ENCODE data around the gene HSPA4.
"Not testable (repeated sequence)": the region's sequence is repeated elsewhere in the genome, so short reads cannot be mapped to it uniquely, and the experiment has no call there.

HSPA4 gene

GRCh38 chr5:133051542-133052316, at the start of gene HSPA4:
TSS of gene HSPA4 (plus strand) at chr5:133052013. CDS start at chr5:133052251, 238 bp downstream.
- peak; percentile 84 to 85 for ATAC-seq

GRCh38 chr5:133006653-133007052, 45.2 kb upstream of the HSPA4 start:
- ATAC-seq, result no peak

- ATAC-seq, result not testable (repeated sequence)
Measured at GRCh38 chr5:133008455-133008854, 43.4 kb upstream of the HSPA4 start.

- ATAC-seq, result no peak
Measured at GRCh38 chr5:133015466-133015865, 36.3 kb upstream of the HSPA4 start.

GRCh38 chr5:133017964-133018363, 33.8 kb upstream of the HSPA4 start:
- no peak for ATAC-seq

- ATAC-seq, result not testable (repeated sequence)
Measured at GRCh38 chr5:133019471-133019870, 32.3 kb upstream of the HSPA4 start.

GRCh38 chr5:133025804-133026663, 25.8 kb upstream of the HSPA4 start, which contains the start of gene ZCCHC10:
TSS of gene ZCCHC10 (minus strand) at chr5:133026549. CDS start at chr5:133026537, 12 bp downstream.
- ATAC-seq, result peak; percentile 99

- ATAC-seq, result no peak
Measured at GRCh38 chr5:133026664-133027153, 25.1 kb upstream of the HSPA4 start.

- no peak for ATAC-seq
Measured at GRCh38 chr5:133029416-133029815, 22.4 kb upstream of the HSPA4 start.

GRCh38 chr5:133030343-133031005, 21.3 kb upstream of the HSPA4 start:
- ATAC-seq, result no peak

- ATAC-seq, result peak in 1 of 2 donors; percentile 38
Measured at GRCh38 chr5:133032852-133033742, 18.7 kb upstream of the HSPA4 start.

GRCh38 chr5:133034064-133034463, 17.7 kb upstream of the HSPA4 start:
- no peak for ATAC-seq

GRCh38 chr5:133035224-133035623, 16.6 kb upstream of the HSPA4 start:
- ATAC-seq, result no peak

- not testable (repeated sequence) for ATAC-seq
Measured at GRCh38 chr5:133036677-133037076, 15.1 kb upstream of the HSPA4 start.

- no peak for ATAC-seq
Measured at GRCh38 chr5:133041157-133041784, 10.5 kb upstream of the HSPA4 start.

GRCh38 chr5:133041910-133042309, 9.9 kb upstream of the HSPA4 start:
- ATAC-seq, result no peak

- ATAC-seq, result not testable (repeated sequence)
Measured at GRCh38 chr5:133046560-133046959, 5.3 kb upstream of the HSPA4 start.

- ATAC-seq, result no peak
Measured at GRCh38 chr5:133047404-133047803, 4.4 kb upstream of the HSPA4 start.

GRCh38 chr5:133048993-133049725, 2.7 kb upstream of the HSPA4 start:
- no peak for ATAC-seq

- no peak for ATAC-seq
Measured at GRCh38 chr5:133049726-133050048, 2.1 kb upstream of the HSPA4 start.

- no peak for ATAC-seq
Measured at GRCh38 chr5:133050521-133050920, 1.3 kb upstream of the HSPA4 start.

Data from activated CD4-positive, CD25-positive, alpha-beta regulatory T cell treated with anti-CD3 and anti-CD28 coated beads, Interleukin-2, amount 50 U/mL, for 24 hours (primary cell).